Measurements from ENCODE around the gene SPRY1.

Gene SPRY1, protein sequence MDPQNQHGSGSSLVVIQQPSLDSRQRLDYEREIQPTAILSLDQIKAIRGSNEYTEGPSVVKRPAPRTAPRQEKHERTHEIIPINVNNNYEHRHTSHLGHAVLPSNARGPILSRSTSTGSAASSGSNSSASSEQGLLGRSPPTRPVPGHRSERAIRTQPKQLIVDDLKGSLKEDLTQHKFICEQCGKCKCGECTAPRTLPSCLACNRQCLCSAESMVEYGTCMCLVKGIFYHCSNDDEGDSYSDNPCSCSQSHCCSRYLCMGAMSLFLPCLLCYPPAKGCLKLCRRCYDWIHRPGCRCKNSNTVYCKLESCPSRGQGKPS

DNA sequence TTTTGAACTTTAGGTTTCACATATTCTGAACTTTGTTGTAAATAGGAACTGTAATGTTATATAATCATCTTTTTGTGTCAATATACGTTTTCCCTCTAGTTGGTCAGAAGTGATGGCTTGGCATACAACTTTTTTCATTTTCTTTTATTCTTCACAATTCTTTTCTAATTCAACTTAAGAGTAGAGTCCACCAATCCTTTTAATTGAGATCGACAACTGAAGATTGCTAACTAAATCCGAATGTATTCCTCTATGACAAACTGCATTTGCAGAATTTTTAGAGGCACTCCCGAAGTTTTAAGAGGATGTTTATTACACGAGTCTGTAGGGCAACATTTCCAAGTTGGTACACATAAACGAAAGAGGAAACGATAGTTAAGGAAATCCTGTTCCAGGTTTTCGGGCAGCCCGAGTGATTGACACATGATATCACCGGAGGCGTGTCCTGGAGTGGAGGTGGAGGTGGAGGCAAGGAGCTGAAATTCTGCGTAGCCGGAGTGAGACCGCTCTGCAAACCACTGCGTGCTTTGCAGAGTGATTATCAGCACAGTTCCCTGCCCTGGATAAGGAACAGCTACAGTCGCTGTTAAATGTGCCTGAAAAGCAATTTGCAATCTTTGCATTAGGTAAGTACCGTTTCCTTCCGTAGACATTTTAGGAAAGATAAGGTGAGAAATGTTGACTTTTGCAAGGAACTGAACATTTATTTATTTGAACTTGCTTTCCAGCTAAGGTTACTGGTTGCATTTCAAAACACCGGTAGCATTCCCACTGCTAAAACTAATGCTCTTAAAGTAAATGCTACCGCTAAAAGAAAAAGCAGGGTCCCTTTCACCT, at the start of gene SPRY1:
SPRY1 (plus strand) TSS at position 489 of the 837 bp plus-strand sequence. CDS start 4,797 bp downstream, outside the sequence.
- DNase-seq (ENCODE audit: low spot score) = peak; percentile 79

DNA sequence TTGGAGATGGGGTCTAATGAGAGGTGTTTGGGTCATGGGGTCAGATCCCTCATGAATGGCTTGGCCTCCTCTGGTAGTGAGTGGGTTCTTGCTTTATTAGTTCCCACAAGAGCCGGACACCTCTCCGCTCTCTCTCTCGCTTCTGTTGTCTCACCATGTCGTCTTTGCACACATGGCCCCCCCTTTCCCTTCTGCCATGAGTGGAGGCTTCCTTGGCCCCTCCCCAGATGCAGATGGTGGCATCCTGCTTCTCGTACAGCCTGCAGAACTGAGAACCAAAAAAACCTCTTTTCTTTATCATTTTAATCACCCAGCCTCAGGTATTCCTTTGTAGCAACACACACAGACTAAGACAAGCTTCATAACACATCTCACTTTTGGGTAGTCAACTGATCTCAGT, 49.6 kb upstream of the SPRY1 start:
- no peak for DNase-seq (ENCODE audit: low spot score)

DNA sequence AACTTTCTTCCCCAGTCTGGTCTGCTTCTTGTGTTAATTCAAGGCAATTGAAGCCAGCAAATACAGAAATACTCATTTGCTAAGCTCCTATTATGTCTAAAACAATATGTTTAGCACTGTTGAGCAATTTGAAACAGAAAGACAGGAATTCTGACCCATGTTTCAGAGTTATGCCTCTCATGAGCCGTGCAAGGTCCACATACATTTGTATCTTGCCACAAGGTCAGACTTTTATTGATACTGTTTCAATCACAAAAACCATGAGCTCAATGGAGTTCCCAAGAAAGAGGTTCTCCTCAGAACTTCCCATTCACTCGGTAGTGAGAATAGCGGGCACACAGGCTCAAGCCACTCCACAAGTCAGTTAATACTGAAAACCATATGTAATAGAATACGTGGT, 47.6 kb upstream of the SPRY1 start:
- DNase-seq (ENCODE audit: low spot score) = no peak

DNA sequence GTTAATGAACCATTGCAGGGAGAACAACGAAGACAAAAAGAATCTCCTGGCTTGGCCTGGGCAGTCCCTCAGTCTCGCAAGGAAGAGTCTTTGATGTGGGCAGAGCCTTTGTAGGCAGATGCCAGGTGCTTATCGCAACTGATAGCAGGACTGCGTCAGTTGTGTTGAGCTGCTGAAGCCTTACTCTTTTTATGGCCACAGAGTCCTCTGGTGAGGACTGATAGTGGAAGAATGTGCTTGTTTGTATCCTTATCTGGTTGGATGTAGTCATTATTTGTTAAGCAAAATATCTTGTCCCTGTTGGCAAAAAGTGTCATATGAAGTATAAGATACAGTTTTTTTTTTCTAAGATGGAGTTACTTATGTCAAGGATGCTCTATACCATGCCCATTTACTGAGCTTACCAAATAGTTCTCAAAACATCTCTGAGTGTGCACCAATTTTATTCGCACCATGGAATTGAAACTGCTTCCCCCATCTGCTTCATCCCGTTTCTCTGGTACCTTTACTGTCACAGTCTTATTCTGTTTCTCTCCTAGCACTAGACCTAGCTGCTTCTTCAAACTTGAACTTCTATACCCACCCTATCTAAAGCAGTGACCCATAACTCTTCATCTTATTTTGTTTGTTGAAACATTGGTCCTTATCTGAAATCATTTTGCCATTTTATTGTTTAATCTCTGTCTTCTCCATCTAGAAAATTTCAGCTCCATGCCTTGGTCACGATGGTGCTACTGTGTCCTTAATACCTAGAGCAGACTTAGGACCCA, 47.0 kb upstream of the SPRY1 start:
- DNase-seq (ENCODE audit: low spot score) = no peak

DNA sequence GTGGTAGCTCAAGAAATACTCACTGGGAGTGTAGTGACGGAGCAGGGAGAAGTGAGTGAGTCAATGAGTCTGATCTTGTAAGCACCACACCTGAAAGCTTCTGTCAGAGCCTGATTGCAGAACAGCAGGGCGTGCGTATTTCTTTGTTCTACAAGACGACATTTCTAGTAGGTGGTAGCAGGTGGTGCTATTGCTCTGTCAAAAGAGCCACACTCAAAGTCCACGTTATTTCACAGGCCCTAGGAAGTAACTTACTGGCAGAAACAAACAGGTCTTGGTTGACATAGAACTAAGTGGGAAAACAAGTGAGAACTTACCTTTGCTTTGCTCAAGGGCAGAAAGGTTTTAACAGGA, 46.4 kb upstream of the SPRY1 start:
- DNase-seq (ENCODE audit: low spot score) = peak; percentile 59

DNA sequence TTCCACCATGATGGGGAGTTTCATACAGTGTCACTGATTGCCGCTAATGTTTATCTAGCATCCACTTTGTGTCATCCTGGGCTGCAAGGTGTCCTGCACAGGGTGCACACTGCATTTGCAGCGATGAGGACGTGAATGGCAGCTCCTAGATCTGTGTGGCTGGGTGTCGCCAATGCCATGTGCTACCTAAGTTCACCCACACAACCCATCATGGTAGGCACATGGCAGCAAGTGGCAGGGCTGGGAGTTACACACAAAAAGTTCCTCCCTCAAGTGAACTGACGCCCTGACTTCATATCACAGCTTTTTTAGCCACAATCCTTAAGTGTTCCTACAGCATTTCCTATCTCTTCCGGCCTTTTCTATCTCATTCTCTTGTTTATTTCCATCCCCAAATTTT, 45.9 kb upstream of the SPRY1 start:
- no peak for DNase-seq (ENCODE audit: low spot score)

DNA sequence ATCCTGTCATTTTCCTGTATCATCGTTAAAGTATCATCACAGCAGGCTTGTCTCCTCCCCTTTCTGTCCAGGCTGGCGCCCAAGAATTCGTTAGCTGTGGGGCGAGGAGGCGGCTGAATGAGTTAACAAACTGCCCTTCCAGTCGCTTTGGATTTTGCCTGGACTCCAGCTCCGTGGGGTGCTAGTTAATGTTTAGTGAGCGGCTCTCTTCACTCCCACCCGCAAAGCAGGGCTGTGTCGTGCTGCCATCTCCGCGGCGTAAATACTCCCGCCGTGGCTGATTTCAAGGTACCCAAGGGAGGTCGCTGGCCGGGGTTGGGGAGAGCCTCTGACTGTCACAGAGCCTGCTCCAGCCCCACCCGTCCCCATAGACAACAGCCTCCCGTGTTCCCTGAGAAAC, 44.9 kb upstream of the SPRY1 start:
- DNase-seq (ENCODE audit: low spot score) = no peak

DNA sequence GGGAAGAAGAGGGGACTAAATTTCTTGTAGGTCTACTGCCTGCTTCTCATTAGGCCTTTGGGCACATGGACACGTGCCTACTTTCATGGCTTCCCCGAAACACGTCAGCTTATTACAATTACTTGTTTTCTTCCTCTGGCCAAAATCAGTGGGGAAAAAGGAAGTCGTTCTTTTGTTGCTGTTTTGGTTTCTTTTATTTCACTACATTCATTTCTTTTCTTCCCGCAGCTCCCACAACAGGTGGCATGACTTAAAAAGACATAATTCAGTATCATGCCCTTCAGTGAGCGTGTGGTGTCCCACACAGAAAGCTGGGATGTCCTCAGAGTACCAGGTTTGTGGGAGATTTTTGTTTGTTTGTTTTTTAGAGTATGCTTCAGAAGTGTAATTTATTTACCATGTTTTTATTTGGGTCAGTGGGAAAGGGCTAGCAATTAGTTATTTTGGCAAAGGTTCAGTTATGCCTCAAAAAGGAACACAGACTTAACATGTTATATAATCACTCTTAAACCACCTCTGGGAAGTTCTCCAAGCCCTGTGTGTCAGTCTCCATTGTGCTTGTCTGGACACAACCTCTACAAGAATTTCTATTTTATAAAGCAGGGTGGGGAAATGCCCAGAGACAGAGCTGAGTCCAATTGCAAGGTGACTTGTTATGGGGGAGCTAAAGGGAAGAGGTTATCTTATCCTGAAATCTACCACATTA, 44.2 kb upstream of the SPRY1 start:
- no peak for DNase-seq (ENCODE audit: low spot score)

DNA sequence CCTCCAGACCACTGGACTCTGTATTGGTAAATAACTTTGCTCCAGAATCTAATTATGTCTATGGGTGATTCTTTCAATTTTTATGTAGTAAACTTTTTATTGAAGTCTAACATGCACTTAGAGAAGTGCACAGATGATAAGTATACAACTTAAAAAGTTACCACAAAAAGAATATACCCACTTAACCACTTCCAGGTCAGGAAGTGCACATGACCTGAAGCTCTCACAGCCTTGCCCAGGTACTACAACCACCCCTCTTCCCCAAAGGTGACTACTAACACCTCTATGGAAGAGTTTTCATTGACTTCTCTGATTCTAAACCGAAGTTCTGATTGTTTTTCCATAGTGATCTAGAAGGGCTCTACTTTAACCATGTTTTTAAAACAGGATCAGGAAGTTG, 43.6 kb upstream of the SPRY1 start:
- no peak for DNase-seq (ENCODE audit: low spot score)

DNA sequence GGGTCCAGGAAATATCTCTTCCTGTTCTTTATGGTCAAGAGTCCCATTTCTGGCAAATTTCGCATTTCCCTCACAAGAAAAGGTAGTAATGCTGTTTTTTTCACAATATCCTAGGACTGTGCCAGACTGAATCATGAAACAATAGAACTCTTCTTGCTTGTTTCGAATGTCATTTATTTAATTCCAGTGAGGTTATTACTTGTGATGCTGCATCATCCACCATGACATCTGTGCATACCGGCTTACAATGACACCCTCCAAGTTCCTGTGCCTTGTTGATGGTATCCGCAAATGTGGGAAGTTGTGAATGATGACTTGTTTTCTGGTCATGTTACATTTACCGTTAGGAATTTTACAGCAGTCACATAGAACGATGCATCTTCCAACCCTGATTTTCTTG, 42.9 kb upstream of the SPRY1 start:
- DNase-seq (ENCODE audit: low spot score) = no peak

DNA sequence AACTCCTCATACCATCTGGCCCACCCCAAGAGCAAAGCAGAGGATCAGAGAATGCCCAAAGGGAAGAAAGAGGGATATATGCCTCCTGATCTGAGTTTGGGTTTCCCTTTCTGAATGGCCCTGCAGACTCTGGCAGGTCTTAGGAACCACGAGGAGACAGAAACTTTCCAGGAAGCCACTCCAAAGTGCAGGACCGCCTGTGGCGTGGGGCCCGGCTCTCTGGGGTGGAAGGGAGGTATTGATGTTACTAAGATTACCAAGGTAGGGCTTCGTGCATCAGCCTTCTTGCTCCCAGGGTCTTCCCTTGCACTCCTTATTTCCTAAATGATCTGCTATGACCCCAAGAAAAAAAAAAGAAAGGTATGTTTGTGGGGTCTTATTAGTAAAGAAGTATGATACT, 41.9 kb upstream of the SPRY1 start:
- no peak for DNase-seq (ENCODE audit: low spot score)

DNA sequence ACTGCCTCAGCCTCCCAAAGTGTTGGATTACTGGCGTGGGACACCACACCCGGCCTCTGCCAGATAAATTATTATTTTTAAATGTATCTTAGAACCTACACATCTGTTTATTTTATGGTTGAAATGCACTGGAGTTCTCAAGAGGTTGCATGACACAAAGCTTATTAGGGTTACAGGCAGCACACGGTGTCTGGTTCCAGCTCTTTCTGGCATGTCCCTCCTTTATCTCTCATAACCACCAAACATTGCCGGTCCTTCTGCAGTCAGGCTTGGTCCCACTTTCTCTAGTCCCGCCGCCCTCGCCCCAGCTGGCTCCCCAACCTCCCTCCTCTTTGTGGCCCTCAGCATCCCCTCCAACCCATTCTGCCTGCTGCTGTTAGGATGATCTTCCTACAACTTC, 39.7 kb upstream of the SPRY1 start:
- DNase-seq (ENCODE audit: low spot score) = no peak

DNA sequence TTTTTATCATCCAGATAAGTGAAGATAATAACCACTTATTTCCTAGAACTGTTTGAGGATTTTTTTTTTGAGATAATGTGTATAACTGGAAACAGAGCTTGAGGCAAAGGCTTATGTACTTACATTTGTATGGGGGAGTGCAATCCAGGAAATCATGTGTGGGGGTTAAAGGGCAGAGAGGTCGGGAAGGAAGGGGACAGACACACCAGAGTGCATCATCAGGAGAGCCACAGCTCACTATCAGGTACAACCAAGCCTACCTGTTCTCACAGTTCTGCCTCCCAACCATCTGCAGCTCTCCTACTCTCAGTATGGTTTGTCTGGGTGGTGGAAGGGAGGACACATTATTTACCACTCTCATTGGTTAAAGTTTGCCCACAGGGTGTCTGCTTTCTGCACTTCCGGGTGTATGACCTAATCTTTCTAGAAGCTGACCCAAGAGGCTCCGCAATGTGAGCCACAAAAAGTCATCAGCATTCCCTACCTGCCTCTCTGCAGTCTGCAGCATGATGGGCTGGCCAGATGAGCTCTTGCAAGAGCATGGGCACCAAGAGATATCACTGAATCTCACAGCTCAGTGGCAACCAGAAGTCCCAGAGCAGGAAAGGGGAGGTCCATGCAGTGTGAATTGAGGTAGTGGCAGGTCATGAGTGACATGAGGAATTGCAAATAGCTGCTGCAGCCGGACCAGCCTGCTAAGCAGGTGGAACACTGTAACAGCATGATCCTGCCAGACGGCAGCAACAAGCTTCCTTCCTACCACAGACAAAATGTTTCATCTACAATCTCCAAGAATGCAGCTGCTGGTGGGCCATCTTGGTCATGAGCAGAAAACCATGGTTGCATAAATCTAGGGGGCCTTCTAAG, 36.9 kb upstream of the SPRY1 start:
- no peak for DNase-seq (ENCODE audit: low spot score)

DNA sequence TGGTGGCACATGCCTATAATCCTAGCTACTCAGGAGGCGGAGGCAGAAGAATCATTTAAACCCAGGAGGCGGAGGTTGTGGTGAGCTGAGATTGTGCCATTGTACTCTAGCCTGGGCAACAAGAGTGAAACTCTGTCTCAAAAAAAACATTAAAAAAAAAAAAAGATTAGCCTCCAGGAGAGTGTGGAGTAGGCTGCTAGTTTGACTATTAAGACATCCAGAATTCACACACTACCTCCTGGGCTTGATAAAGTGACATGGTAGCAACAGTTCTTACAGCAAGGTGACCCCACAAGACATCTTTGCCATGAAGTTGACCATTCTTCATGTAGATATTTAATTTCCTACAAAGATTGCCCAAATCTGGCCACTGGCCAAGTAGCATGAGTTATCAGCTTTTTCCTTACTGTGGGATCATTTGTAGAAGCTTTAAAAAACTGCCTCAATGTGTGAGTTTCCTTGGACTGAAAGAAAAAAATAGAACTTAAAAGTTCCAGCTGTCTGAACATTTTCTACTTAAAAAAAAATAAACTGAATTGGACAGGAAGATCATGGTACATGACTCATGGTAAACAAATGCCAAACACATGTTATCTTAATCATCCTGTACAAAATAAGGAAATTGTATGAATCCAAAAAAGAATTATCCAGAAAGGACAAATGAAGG, 35.3 kb upstream of the SPRY1 start:
- DNase-seq (ENCODE audit: low spot score) = no peak

DNA sequence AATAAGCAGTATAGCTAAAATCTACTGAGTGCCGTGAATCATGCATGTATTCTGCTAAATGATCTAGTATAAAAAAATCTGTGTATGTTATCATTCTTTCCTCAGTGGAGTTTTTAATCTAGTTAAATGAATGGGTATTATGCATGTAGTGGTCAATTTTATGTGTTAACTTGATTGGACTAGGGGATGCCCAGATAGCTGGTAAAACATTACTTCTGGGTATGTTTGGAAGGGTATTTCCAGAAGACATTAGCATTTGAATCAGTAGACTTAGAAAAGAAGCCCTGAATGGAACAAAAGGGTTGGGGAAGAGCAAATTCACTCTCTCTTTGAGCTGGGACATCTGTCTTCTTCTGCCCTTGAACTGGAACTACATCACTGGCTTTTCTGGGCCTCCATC, 34.5 kb upstream of the SPRY1 start:
- no peak for DNase-seq (ENCODE audit: low spot score)

DNA sequence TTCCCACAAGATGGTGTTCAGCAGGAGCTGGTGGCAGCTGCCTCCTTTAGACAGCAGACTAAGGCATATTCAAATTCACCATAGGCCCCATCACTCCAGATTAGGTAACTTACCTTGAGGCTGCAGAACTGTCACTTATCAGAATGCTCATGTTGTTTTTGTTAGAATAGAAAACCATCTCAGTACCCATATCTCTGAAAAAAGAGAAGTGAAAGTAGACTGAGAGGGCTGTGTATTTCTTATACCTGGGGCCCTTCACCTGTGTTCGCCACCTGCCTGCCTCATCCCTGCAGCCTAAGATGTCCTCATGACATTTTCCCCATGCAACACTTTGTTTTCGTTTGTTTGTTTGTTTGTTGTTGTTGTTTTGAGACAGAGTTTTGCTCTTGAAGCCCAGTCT, 32.9 kb upstream of the SPRY1 start:
- no peak for DNase-seq (ENCODE audit: low spot score)

DNA sequence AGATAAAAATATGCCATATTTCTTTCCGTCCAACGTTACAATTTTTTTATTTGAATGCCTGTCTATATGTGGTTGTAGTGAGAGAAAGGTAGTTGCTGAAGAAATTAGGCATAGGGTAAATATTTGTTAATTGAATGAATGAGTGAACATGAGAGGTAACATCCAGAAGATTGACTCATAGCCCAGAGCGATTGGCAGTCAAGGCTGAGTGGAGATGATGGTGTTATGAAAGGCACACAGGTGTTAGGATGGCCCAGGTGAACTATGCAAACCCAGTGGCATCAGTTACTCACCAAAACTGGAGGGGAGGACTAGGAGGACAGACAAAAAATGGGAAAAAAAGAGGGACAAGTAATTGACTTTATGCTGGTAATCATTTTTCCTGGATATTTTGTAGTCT, 31.7 kb upstream of the SPRY1 start:
- DNase-seq (ENCODE audit: low spot score) = no peak

DNA sequence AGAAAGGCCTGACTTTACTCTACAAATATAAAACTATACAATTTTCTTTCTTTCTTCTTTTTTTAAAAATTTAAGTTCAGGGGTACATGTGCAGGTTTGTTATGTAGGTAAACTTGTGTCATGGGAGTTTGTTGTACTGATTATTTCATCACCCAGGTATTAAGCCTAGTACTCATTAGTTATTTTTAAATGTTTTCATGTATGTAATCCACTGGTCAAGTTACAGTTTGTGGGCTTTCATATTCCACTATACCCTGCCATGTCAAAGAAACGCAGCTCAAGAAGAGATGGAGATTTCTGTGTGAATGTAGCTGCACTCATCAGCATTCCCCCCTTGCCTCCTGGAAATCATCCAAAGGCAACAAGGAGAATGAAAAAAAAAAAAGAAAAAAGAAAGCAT, 31.2 kb upstream of the SPRY1 start:
- DNase-seq (ENCODE audit: low spot score) = no peak

DNA sequence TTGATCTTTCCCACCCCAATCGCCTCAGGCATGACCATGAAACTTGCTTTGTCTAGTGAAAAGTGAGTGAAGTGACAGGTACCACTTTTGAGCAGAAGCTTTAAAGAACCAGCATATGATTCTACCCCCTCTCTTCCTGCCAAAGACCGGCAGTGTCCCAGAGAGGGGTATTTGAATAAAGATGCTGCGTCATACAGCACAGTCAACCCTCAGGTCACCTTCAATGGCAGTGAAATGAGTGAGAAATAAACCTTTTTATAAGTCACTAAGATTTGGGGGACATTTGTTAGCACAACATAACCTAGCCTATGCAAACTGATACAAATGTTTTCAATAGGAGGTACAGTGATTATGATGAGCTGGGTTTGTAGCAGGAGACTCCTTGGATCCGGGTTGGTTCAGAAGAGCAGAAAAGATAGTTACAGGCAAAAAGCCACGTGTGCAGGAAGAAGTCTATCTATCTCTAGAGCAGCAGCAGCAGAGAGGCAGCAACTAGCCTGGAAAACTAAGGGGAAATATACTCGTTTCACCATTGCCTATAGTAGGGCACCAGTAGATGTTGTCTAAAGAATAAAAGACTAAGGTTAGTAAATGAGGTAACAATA, 30.3 kb upstream of the SPRY1 start:
- DNase-seq (ENCODE audit: low spot score) = no peak

DNA sequence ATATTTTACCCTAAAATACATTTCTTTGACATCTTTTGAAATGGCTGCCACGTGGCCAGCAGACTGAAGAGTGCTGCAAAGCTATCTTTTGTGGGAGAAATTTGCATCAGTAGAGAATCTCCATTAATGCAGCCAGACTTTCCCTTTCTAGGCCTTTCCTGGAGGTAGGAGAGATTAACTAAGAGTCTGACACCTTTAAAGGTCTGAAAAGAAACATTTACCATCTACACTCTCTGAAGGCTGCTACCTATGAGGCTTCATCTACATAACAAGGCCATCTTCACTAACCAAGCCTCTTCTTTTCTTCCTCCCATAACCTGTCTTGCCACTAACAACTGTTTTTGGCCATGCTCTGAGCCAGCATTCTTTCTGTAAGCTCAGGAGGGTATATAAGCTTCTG, 17.8 kb upstream of the SPRY1 start:
- DNase-seq (ENCODE audit: low spot score) = peak; percentile 29
